Breast epithelium (tissue), 4 donors: ENCODE measurements around the gene HLA-DRA. TPM values are rescaled to one million over a fixed set of nuclear protein-coding genes. Genes with fewer than 3 reads are reported as not detected.

Experiments used
- DNase-seq, 2 donors: peaks; one replicate each; pipeline ENCODE4 v3.0.0-alpha.2; 2019; ENCODE audit warnings: low spot score in 2 of 2
- H3K27ac ChIP-seq, 2 donors: fragments of 200-600 bp; sonication (generic) in 1 of 2; one replicate each; pipeline ENCODE4 v1.5.1; 2016 to 2019; ENCODE audit warnings: mild to moderate bottlenecking in 1 of 2
- H3K27me3 ChIP-seq, 2 donors: fragments of 200-600 bp; sonication (generic) in 1 of 2; one replicate each; pipeline versions ENCODE4 v1.5.1 to v1.6.0; 2017 to 2019; ENCODE audit warnings: control low read depth in 1 of 2, mild to moderate bottlenecking in 1 of 2
- H3K36me3 ChIP-seq: fragments of 200-600 bp; one replicate; pipeline ENCODE4 v1.5.1; 2019
- H3K4me1 ChIP-seq, 2 donors: fragments of 200-600 bp; sonication (generic); one replicate each; pipeline ENCODE4 v1.5.1; 2016 to 2019; ENCODE audit warnings: control low read depth in 1 of 2
- H3K4me3 ChIP-seq, 3 donors: fragments of 200-600 bp; sonication (generic); 1 replicate in 2 of 3; 2 replicates in 1 of 3; pipeline ENCODE4 v1.5.1; 2016 to 2019; ENCODE audit warnings: mild to moderate bottlenecking in 3 of 3, moderate library complexity in 2 of 3
- H3K9me3 ChIP-seq, 2 donors: fragments of 200-600 bp; sonication (generic) in 1 of 2; one replicate each; pipeline ENCODE4 v1.5.1; 2016 to 2019; ENCODE audit warnings: control low read depth in 1 of 2
- POLR2A ChIP-seq: fragments of 450-650 bp; IDR thresholded peaks from one replicate; pipeline ENCODE4 v1.6.1; 2016; ENCODE audit warnings: antibody characterized with exemption, mild to moderate bottlenecking, moderate library complexity
- POLR2AphosphoS5 ChIP-seq, 3 donors: sonication (generic); formaldehyde crosslinking; IDR thresholded peaks; one replicate each; pipeline ENCODE4 v1.6.1; 2017; ENCODE audit warnings: antibody characterized with exemption in 3 of 3
- intact Hi-C: fragments of 100-400 bp; cut with DNase I; formaldehyde crosslinking; loops from one replicate; pipeline ENCODE4 v1.15.1; 2023; ENCODE audit warnings: low total_unique reads
- total RNA-seq, 3 donors: library from RNA; depleted of rRNA; stranded (reverse); fragments of >200 nt; gene quantifications; one replicate each; pipeline ENCODE4 v1.1.0, GENCODE V29; 2016
- TF ChIP-seq, protein P1 (sequence below), 3 donors: fragments of 450-650 bp; IDR thresholded peaks; one replicate each; pipeline ENCODE4 v1.5.1; 2016 to 2017; ENCODE audit warnings: antibody characterized with exemption in 3 of 3, mild to moderate bottlenecking in 3 of 3, moderate library complexity in 3 of 3

HLA-DRA gene
- total RNA-seq, 3 donors from 2014 or later, result 237 to 259 (median 238) TPM

DNA sequence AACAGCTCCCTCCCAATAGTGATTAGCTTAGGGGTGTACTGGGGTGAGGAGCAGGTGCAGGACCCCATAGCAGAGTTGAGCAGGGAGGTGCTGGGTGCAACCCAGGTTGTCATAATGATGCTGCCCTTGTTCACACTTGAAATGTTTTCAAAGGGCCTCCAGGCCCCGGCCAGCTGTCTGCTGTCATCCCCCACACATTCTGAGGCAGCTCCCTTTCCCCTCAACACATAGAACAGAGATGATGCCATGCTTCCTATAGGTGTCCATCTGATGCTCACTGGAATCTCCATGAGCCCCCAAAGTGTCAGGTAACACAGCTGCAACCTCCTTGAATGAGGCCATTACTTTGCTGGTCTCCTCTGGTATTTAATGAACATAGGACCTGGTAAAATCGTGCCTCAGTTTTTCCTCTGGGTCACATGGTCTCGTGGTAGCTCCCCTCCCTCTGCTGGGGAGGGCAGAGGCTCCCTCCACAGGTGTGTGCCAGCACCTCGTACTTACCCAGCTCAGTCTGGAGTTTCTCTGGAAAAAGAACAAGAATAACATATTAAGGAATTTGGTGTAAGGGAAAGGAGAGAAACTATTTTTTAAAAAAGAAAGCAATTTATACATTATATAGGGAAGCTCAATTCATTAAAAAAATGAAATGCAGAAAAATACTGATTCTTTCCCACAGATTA, 38.3 kb upstream of the HLA-DRA start:
- no peak overlapping the region for H3K27ac ChIP-seq
- DNase-seq, result no peak
- H3K27me3 ChIP-seq, result peaks cover 0 to 24% of the 10 kb centered on the region in 2 donors
- TF ChIP-seq POLR2AphosphoS5 (IDR thresholded peaks at IDR 0.05), result no peak
- no peak for TF ChIP-seq POLR2A
- TF ChIP-seq, protein P1, sequence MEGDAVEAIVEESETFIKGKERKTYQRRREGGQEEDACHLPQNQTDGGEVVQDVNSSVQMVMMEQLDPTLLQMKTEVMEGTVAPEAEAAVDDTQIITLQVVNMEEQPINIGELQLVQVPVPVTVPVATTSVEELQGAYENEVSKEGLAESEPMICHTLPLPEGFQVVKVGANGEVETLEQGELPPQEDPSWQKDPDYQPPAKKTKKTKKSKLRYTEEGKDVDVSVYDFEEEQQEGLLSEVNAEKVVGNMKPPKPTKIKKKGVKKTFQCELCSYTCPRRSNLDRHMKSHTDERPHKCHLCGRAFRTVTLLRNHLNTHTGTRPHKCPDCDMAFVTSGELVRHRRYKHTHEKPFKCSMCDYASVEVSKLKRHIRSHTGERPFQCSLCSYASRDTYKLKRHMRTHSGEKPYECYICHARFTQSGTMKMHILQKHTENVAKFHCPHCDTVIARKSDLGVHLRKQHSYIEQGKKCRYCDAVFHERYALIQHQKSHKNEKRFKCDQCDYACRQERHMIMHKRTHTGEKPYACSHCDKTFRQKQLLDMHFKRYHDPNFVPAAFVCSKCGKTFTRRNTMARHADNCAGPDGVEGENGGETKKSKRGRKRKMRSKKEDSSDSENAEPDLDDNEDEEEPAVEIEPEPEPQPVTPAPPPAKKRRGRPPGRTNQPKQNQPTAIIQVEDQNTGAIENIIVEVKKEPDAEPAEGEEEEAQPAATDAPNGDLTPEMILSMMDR (IDR thresholded peaks at IDR 0.05), result no peak
- H3K9me3 ChIP-seq, result no peaks in the 10 kb centered on the region
- no peaks in the 10 kb centered on the region for H3K4me1 ChIP-seq
- intact Hi-C loops, result no loop called here
- no peak overlapping the region for H3K4me3 ChIP-seq
- H3K36me3 ChIP-seq, result no peaks in the 10 kb centered on the region

DNA sequence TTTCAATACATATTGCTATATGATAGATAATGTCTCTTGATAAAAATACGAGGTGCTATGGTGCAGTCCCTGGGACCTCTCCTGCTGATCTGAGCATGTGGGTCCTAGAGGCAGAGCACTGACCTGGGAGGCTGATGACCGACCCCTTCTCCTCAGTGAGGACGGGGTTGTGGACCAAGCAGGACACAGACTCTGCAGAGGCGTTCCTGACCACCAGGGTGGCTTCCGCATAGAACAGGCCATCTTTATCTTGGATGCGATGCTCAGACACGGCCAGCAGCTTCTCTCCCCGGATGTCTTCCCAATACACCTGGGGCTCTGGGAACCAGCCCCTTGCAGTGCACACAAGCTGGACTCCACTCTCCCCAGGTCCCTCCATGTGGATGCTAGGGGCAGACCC, 36.9 kb upstream of the HLA-DRA start:
- intact Hi-C loops, result loop anchor here (2.0 kb wide), 1 partner anchor 14 kb away; no protein-coding TSS in a partner anchor
- Histone ChIP-seq H3K4me3 (no peak overlapping the region), H3K9me3 (no peaks in the 10 kb centered on the region), H3K27me3 (peaks cover 0 to 33% of the 10 kb centered on the region in 2 donors), H3K27ac (no peak overlapping the region), H3K4me1 (no peaks in the 10 kb centered on the region), H3K36me3 (no peaks in the 10 kb centered on the region)
- no peak for DNase-seq
- TF ChIP-seq, protein P1 (IDR thresholded peaks at IDR 0.05), result no peak
- no peak for TF ChIP-seq POLR2A
- no peak for TF ChIP-seq POLR2AphosphoS5 (IDR thresholded peaks at IDR 0.05)

DNA sequence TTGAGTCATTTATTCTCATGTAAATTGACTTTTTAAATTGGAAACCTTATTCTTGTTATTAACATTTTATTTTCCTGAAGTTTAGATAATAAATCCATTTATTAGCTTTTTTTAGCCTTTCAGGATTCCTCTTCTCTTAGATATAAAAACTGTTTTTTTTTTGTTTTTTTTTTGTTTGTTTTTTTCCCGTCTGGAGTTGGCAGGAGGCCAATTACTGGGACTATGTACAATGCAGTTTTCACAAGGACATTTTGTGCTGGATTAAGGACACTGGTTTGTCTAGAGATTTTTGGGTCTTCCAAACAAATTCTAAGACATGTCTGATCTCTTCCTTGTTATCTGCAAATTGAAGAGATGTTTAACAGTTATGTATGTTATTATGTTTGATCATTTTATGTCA, 34.0 kb upstream of the HLA-DRA start:
- H3K4me3 ChIP-seq, result no peak overlapping the region
- no peaks in the 10 kb centered on the region for H3K36me3 ChIP-seq
- peaks cover 0 to 36% of the 10 kb centered on the region in 2 donors for H3K27me3 ChIP-seq
- H3K4me1 ChIP-seq, result no peaks in the 10 kb centered on the region
- intact Hi-C loops, result no loop called here
- no peak overlapping the region for H3K27ac ChIP-seq
- no peaks in the 10 kb centered on the region for H3K9me3 ChIP-seq
- TF ChIP-seq, protein P1 (IDR thresholded peaks at IDR 0.05), result no peak
- TF ChIP-seq POLR2AphosphoS5 (IDR thresholded peaks at IDR 0.05), result no peak
- no peak for TF ChIP-seq POLR2A
- no peak for DNase-seq

DNA sequence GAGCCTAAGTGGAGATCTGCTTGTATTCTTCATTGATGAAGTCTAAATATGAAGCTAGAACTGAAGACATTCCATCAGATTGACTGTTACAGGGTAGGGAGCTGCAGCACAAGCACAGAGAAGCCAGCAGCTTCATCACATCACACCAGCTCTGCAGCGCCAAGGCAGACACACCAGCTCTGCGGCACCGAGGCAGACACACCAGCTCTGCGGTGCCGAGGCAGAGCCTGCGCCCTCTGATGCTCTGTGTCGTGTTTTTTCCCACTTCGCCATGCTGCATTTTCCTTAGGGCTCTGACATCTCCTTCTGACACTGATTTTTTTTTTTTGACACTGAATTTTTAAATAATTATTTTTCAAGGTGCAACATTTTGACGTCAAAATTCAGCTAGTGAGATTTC, 33.5 kb upstream of the HLA-DRA start:
- DNase-seq, result no peak
- Histone ChIP-seq H3K4me3 (no peak overlapping the region), H3K27me3 (peaks cover 0 to 36% of the 10 kb centered on the region in 2 donors), H3K36me3 (no peaks in the 10 kb centered on the region), H3K9me3 (no peaks in the 10 kb centered on the region), H3K4me1 (no peaks in the 10 kb centered on the region), H3K27ac (no peak overlapping the region)
- intact Hi-C loops, result no loop called here
- TF ChIP-seq, protein P1 (IDR thresholded peaks at IDR 0.05), result no peak
- no peak for TF ChIP-seq POLR2A
- TF ChIP-seq POLR2AphosphoS5 (IDR thresholded peaks at IDR 0.05), result no peak

DNA sequence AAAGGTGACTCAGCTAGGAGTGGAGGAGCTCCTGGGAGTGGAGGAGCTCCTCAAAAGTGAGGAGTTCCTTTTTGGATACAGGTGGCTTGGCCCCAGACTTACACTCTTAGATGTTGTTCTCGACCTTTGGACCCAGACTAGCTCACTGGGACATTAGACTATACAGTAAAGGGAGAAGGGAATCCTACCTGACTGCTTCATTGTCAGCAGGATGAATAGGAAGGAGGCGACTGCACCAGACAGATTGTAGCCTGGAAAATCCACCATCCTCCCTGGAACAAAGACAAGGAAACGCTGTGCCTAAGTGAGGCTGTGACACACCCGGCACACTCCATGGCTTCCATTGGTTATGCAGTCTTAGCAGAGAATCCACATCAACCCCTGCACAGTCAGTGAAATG, 32.8 kb upstream of the HLA-DRA start, which contains the start of gene BTNL2:
Gene BTNL2 (minus strand): TSS at position 325 of the 400 bp plus-strand sequence. CDS start 58 bp downstream, at position 267.
- no peaks in the 10 kb centered on the region for H3K36me3 ChIP-seq
- DNase-seq, result no peak
- no peaks in the 10 kb centered on the region for H3K4me1 ChIP-seq
- H3K27ac ChIP-seq, result no peak within 1 kb of the TSS
- no peak for TF ChIP-seq POLR2AphosphoS5 (IDR thresholded peaks at IDR 0.05)
- TF ChIP-seq POLR2A, result no peak
- TF ChIP-seq, protein P1 (IDR thresholded peaks at IDR 0.05), result no peak
- intact Hi-C loops, result no loop called here
- H3K27me3 ChIP-seq, result peaks cover 0 to 42% of the 10 kb centered on the region in 2 donors
- H3K4me3 ChIP-seq, result no peak within 1 kb of the TSS
- H3K9me3 ChIP-seq, result no peaks in the 10 kb centered on the region
